Left lung (tissue), 10 donors: Measurements from ENCODE around the gene ICA1L. TPM values are rescaled to one million over a fixed set of nuclear protein-coding genes. Genes with fewer than 3 reads are reported as not detected.
"Not testable (repeated sequence)": the region's sequence is repeated elsewhere in the genome, so short reads cannot be mapped to it uniquely, and the experiment has no call there.

Source experiments
- ATAC-seq: fragments of 200-7000 bp; cut with Tn5 transposase; one replicate; pipeline ENCODE4 v1.9.1; 2020; ENCODE audit warnings: moderate library complexity
- DNase-seq, 4 donors: peaks; one replicate each; pipeline ENCODE4 v3.0.0-alpha.2; 2013 to 2020
- H3K27ac ChIP-seq, 2 donors: fragments of 200-600 bp; sonication (generic) in 1 of 2; one replicate each; pipeline versions ENCODE4 v1.5.0 to v1.8.0; 2020 to 2021
- H3K27me3 ChIP-seq, 2 donors: fragments of 200-600 bp; sonication (generic) in 1 of 2; one replicate each; pipeline versions ENCODE4 v1.5.0 to v1.8.0; 2020 to 2021
- H3K36me3 ChIP-seq, 2 donors: fragments of 200-600 bp; sonication (generic) in 1 of 2; one replicate each; pipeline versions ENCODE4 v1.5.0 to v1.8.0; 2020 to 2021
- H3K4me1 ChIP-seq, 2 donors: fragments of 200-600 bp; one replicate each; pipeline ENCODE4 v1.8.0; 2021
- H3K4me3 ChIP-seq, 2 donors: fragments of 200-600 bp; sonication (generic) in 1 of 2; one replicate each; pipeline versions ENCODE4 v1.5.0 to v1.8.0; 2020 to 2021; ENCODE audit warnings: mild to moderate bottlenecking in 1 of 2
- H3K9me3 ChIP-seq, 2 donors: fragments of 200-600 bp; sonication (generic) in 1 of 2; one replicate each; pipeline versions ENCODE4 v1.5.0 to v1.8.0; 2020 to 2021
- CTCF ChIP-seq, 2 donors: fragments of 200-600 bp; sonication (generic) in 1 of 2; IDR thresholded peaks; one replicate each; pipeline versions ENCODE4 v1.5.0 to v1.8.0; 2021; ENCODE audit warnings: antibody characterized with exemption in 2 of 2
- intact Hi-C, 2 donors: fragments of 100-400 bp; cut with DNase I; formaldehyde crosslinking; loops; one replicate each; pipeline versions ENCODE4 v1.11.2 to v1.14.2; 2022
- polyA plus RNA-seq, 6 donors: library from polyadenylated mRNA; unstranded; fragments of 120-200 nt; gene quantifications; one replicate each; pipeline ENCODE4 v1.2.1, GENCODE V29; 2013; ENCODE audit not compliant: insufficient read length in 6 of 6
- total RNA-seq, 2 donors: library from RNA; stranded (reverse); fragmentation: NEBNext Ultra II Directional; extraction: Animal tissue kit (Norgen Biotek cat#: 25700); gene quantifications; one replicate each; pipeline ENCODE4 v1.2.1, GENCODE V29; 2021
- donor health status: DM: no; HTN: yes; CAD: no.
- donor health status: DM: no; HTN: no; CAD: no.

The ICA1L gene
- total and polyA plus RNA-seq, 8 donors: 2.6 to 22.8 (median 21.1) TPM

GRCh38 chr2:202861987-202862386 is 9.6 kb downstream of the ICA1L start:
- Histone ChIP-seq H3K9me3 (no peaks in the 10 kb centered on the region), H3K4me1 (no peaks in the 10 kb centered on the region), H3K36me3 (no peaks in the 10 kb centered on the region), H3K27ac (no peak overlapping the region), H3K27me3 (no peaks in the 10 kb centered on the region), H3K4me3 (no peak overlapping the region)
- no peak for TF ChIP-seq CTCF (IDR thresholded peaks at IDR 0.05)
- intact Hi-C loops: no loop called here
- no peak for DNase-seq
- no peak for ATAC-seq

GRCh38 chr2:202858601-202859000 is 13.0 kb downstream of the ICA1L start:
- no peak overlapping the region for H3K4me3 ChIP-seq
- H3K36me3 ChIP-seq: no peaks in the 10 kb centered on the region
- no peaks in the 10 kb centered on the region for H3K27me3 ChIP-seq
- no peak overlapping the region for H3K27ac ChIP-seq
- DNase-seq (no peak), ATAC-seq (no peak)
- no peaks in the 10 kb centered on the region for H3K9me3 ChIP-seq
- no peaks in the 10 kb centered on the region for H3K4me1 ChIP-seq
- TF ChIP-seq CTCF (IDR thresholded peaks at IDR 0.05): no peak
- intact Hi-C loops: no loop called here

GRCh38 chr2:202849343-202849742 is 22.2 kb downstream of the ICA1L start:
- H3K36me3 ChIP-seq, H3K27ac ChIP-seq, DNase-seq, H3K9me3 ChIP-seq, H3K4me3 ChIP-seq, intact Hi-C loops, H3K27me3 ChIP-seq, H3K4me1 ChIP-seq, ATAC-seq: not testable (repeated sequence)

- no peak overlapping the region for H3K27ac ChIP-seq
- no peaks in the 10 kb centered on the region for H3K9me3 ChIP-seq
- no peaks in the 10 kb centered on the region for H3K36me3 ChIP-seq
- intact Hi-C loops: no loop called here
- peak; percentile 36 for ATAC-seq
- TF ChIP-seq CTCF (IDR thresholded peaks at IDR 0.05): no peak
- DNase-seq: peak in 2 of 4 donors; percentile 41 to 82
- no peaks in the 10 kb centered on the region for H3K27me3 ChIP-seq
- no peaks in the 10 kb centered on the region for H3K4me1 ChIP-seq
- no peak overlapping the region for H3K4me3 ChIP-seq
These were observed 22.8 kb downstream of the ICA1L start for GRCh38 chr2:202848813-202849212.

- DNase-seq (no peak), ATAC-seq (no peak)
- Histone ChIP-seq H3K36me3 (no peaks in the 10 kb centered on the region), H3K4me3 (no peak overlapping the region), H3K4me1 (no peaks in the 10 kb centered on the region), H3K9me3 (peaks cover 0 to 4% of the 10 kb centered on the region in 2 donors), H3K27me3 (no peaks in the 10 kb centered on the region), H3K27ac (no peak overlapping the region)
- intact Hi-C loops: no loop called here
- no peak for TF ChIP-seq CTCF (IDR thresholded peaks at IDR 0.05)
These were observed 23.7 kb downstream of the ICA1L start for GRCh38 chr2:202847693-202848524.

- DNase-seq: no peak
These were observed 26.9 kb downstream of the ICA1L start for GRCh38 chr2:202844656-202845055.

More at GRCh38 chr2:202844656-202845055, 26.9 kb downstream of the ICA1L start:
- Histone ChIP-seq H3K36me3 (no peaks in the 10 kb centered on the region), H3K9me3 (peaks cover 0 to 13% of the 10 kb centered on the region in 2 donors), H3K4me3 (no peak overlapping the region), H3K27ac (no peak overlapping the region), H3K4me1 (no peaks in the 10 kb centered on the region), H3K27me3 (no peaks in the 10 kb centered on the region)
- TF ChIP-seq CTCF (IDR thresholded peaks at IDR 0.05): no peak
- intact Hi-C loops: no loop called here
- ATAC-seq: no peak
